Activated CD4-positive, alpha-beta T cell treated with anti-CD3 and anti-CD28 coated beads, Interleukin-2, Interleukin-4, amounts not matched to agents 100 ng/mL and 50 ng/mL, durations not matched to agents 16 hours and 8 hours (primary cell): ENCODE data around the gene SIX4.

Experiments used
- DNase-seq: peaks from one replicate; pipeline ENCODE4 v3.0.0-alpha.2; 2020; ENCODE audit warnings: low spot score

SIX4 gene

DNA sequence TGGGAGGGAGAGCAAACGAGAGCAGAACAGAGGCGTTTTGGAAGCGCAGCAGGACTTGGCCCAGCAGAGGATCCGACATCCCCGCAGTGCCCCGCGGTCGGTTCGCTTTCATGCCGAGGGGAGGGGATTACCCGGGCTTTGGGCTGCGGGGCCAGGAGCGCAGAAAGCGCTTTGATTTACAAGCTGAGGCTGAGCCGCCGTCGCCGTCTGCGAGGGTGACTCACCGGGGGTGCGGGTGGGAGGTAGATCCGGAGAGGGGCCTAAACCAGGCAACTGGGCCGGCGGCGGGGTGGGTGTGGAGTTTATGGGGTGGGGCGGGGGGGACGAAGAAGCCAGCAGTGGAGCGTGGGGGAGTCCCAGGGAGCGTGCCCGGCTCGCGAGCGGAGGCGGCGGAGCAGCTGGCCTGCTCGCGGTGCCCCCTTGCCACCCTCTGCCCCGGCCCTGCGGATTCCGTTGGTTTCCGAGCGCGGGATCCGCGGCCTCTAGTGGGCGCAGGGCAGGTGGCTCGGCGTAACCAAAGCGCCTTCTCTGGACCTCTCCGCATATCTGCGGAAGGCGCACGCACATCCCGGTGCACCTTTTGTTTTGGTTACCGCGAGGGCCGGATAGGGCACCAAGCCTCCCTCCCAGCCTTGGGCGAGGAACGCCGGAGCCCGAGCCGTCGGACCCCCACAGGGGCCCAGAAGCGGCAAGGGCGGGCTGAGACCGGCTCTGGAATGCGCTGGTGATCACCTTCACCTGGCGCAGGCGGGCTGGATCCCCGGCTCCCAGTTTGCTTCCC is 2.6 kb downstream of the SIX4 start:
- peak; percentile 26 for DNase-seq

DNA sequence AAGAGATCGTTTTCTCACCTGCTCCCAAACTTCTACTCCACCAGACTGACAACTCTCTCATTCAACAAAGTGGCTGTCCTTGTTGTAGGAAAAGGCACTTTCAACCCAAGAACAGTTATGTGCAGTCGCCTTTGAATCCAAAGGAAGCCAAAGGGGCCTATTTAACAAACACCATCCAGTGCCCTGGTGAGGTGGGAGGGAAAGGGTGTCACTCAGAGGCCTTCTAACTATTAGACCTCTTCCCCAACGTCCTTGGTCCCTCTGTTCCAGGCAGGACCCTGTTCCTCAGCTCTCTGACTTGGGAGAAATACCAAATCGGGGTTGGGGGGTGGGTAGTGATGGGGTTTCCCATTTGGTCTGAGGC is 3.2 kb downstream of the SIX4 start:
- DNase-seq = no peak

DNA sequence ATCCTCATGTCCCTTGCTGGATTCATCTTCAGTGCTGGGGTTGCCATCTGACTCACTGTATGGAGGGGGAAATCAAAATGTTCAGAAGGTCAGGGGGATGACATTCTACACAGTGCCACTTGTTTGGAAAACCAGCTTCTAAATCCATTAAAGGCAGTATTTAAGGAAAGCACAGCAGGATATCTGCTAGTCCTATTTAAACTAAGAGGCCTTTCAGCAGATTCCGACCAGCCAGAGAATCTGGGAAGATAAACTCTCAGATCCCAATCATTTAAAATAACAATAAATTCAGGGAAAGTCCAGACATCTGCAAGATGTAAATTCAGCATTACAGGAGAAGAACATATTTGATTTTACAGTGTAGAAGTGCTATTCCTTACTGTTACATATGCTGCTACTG is 3.8 kb downstream of the SIX4 start:
- no peak for DNase-seq

DNA sequence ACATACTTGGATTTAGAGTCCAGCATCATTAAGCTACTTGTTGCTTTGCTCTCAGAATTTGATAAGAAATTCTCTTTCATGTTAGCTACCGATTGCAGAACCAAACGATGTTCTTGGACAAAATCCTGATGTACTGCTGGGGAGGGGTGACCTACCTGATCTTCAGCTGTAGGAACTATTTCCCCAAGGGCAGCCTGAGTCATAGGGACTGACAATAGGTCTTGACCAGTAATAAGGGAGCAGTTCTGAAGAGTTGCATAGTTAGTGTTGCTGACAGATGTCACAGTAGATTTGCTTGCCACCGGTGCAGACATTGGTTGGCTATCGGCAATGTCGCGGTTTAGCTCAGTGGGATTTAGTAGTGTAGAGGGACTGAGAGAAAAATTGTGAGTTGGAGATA is 10.6 kb downstream of the SIX4 start:
- DNase-seq = no peak

DNA sequence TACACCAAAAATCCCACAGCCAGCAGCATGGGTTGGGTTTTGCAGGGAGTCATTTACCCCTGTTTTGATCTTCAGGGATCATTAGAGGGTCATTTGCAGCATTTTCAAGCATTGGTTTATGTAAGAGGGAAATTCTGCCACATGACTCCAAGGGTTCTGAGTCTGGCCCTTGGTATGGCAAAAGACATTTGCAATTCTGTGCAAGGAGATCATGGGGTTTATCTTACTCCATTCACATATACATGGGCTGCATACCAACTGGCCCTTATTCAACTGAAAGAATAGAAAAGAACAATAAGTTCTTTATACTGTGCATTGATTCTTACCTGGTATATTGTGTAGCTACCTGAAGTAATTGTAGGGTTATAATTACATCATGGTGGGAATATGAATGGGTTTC is 13.7 kb downstream of the SIX4 start:
- DNase-seq = no peak

DNA sequence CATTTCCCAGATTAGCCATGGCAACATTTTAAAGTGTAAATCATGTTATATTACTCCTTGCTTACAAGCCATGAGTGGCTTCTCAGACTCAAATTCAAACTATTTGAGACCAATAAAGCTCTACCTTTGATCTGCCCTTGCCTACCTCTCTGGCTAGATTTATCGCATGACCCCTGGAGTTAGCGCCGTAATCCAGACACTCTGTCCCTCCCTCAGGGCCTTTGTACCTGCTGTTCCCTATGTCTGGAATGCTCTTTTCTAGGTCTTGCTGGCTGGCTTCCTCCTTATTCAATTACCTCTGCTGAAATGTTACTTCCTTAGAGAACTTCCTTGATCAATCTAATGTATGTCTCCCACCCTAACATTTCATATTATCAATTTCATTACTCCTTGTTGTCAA is 16.3 kb downstream of the SIX4 start:
- no peak for DNase-seq

DNA sequence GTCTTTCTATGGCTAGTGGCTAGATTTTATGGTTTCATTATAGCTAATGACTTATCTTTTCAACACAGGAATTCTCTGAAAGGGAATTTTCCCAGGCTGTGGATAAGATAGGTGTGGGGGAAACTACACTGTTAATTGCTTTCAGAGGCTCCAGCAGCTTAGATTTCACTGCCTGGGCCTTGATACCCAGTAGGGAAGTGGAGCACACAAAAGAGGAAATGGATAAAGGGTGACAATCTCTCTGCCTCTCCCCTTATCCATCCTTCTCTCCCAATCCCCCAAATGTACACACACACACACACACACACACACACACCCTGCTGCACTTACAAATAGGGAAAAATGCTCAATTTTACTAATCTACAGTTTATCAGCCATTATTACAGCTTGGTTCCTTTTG is 19.1 kb downstream of the SIX4 start:
- DNase-seq = no peak

DNA sequence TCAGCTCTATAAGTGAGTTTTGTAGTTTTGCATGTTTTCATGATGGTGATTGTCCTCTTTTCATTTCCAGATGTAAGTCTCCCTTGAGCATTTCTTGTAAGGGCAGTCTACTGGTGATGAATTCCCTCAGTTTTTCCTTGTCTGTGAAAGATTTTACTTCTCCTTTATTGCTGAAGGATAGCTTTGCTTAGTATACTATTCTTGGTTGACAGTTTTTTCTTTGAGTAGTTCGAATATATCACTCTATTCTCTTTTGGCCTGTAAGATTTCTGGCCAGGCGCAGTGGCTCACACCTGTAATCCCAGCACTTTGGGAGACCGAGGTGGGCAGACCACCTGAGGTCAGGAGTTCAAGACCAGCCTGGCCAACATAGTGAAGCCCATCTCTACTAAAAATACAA is 23.6 kb downstream of the SIX4 start:
- no peak for DNase-seq

DNA sequence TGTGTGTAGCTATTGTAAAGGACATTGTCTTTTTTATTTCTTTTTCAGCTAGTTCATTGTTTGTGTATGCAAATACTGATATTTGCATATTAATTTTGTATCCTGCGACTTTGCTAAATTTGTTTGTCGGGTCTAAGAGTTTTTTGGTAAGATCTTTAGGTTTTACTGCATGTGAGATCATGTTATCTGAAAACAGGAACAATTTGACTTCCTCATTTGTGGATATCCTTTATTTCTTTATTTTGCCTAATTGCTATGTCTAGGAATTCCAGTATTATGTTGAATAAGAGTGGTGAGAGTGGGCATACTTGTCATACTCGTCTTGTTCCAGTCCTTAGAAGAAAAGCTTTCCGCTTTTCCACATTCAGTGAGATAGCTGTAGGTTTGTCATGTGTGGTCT is 28.8 kb downstream of the SIX4 start:
- DNase-seq = no peak

DNA sequence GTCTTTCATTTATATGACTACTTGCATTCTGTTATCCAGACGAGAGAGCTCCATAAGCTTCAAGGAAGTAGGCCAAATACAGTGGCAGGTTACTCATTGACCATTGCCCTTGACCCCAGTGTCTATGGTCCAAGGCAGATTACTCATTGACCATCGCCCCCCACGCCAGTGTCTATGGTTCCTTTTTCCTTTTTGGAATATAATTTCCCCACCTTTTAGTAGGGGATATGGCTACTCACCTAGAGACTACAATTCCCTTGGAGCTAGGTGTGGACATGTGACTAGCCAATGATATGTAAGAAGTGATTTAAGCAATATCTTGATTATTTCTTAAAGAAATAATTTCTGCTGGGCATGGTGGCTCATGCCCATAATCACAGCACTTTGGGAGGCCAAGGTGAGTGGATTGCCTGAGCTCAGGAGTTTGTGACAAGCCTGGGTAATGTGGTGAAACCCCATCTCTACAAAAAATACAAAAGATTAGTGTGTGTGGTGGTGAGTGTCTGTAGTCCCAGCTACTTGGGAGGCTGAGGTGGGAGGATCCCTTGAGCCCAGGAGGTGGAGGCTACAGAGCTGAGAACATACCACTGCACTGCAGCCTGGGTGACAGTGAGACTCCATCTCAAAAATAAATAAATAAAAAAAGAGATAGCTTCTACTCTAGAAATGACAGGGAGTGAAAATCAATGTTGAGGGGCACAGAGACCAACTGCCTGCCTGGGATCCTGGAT is 32.6 kb downstream of the SIX4 start:
- DNase-seq = no peak

DNA sequence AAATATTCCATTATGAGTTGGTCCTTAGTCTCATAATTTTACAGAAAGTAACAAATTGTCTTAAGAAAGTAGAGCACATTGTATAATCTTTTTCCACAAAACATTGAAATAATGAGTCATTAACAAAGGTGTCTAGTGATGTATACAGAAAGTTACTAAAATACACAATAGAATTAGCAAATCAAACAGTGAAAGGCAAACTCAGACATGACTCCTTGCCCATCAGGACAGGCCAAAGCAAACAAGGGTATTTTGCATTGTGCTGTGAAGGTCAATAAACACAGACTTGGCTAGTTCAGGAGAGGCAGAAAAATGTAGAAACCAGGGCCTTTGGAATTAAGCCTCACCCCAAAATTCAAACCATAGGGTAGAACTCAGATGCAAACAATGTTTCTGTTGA is 37.3 kb downstream of the SIX4 start:
- DNase-seq = no peak

DNA sequence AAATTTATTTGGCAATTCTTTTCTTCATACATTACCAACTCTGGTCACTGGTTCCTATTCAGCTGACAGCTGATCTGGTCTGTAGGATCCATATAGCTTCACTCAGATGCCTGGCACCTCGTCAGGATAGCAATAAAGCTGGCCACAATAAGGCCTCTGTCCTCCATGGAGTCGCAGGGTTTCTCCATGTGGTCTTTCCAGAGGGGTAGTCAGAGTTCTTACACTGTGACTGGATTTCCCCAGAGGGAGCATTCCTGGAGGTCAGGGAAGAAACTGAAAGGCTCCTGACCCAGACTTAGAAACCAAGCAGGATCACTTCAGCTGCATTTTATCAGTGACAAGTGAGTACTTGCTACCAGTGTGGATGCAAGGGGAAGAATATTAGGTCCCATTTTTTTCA is 39.9 kb downstream of the SIX4 start:
- no peak for DNase-seq

DNA sequence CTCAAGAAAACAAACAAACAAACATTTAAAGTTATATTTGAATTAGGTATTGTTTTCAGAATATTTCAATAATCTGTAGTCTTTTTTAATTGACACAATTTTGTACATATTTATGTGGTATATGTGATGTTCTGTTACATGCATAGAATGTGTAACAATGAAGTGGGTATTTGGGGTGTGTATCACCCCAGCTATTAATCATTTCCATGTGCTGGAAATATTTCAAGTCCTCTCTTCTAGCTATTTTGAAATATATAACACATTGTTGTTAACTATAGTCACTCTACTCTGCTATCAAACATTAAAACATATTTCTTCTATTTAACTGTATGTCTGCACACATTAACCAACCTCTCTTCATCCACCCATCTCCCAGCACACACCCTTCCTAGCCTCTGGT is 42.9 kb downstream of the SIX4 start:
- no peak for DNase-seq

DNA sequence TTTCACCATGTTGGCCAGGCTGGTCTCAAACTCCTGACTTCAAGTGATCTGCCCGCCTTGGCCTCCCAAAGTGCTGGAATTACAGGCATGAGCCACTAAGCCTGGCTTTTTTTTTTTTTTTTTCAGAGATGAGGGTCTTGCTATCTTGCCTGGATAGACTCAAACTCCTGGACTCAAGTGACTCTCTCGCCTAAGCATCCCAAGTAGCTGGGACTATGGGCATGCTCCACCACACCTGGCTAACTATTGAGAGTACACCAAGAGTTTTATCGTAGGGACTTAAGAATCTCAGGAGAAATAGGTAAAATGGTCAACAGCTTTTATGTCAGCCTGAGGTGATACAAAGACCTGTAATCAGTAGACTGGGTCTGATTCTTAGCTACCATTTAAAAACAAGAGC is 43.6 kb downstream of the SIX4 start:
- DNase-seq = no peak

DNA sequence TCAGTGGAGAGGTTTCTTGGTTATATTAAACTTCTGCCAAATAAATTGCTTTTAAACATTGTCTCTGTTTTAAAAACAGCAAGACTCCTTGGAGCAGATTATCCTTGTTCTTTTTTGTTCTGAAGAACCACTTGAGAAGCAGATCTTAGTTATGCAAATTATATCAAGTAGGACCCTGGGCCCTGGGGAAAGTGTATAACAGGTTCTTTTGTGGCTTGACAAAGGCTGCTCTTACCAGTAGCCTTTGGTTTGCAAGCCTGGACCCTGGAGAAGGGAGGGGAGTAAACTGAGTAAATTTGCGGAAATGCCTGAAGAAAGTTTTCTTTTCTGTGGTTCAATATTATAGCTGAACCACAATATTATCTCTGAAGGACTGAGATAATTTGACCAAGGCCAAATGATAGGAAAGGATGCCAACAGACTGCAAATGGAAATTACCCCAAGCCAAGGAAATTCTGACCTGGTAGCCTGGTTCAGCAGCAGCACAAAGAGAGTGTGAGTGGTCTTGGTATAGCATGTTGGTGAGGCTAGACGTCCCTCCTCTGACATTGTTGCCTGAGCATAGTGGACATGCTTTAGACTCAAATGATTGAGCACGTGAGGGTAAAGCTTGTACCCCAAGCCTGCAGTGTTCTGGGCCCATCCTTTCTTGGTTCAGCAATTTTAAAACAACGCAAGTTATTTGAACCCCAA is 44.4 kb downstream of the SIX4 start:
- no peak for DNase-seq

DNA sequence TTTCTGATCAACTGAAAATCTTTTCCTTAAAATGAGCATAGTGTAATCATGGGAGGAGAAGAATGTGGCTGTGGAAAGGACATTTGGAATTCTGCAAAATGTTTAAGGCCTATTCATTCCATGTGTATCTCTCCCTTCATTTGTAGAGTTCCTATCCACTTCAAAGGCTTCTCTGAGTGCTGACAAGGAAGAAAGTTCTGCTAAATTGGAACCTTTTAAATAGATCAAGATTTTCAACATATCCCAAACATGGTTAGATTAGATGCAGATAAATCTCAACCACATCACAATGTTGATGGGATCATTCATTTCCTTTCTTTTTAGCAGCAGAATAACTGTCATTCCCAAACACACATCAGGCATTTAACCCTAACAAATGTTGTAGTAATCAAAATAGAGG is 46.5 kb downstream of the SIX4 start:
- DNase-seq = no peak

DNA sequence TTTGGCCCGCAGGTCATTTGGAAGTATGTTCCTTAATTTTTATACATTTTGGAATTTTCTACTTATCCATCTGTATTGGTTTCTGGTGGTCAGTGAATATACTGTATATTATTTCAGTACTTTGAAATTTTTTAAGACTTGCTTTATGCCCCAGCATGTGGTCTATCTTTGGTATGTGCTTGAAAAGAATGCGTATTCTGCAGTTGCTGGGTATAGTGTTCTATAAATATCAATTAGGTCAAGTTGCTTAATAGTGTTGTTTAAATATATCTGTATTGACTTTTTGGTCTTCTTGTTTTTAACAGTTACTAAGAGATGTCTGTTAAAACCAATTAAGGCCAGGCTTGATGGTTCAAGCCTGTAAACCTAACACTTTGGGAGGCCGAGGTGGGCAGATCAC is 53.2 kb downstream of the SIX4 start:
- DNase-seq = no peak

DNA sequence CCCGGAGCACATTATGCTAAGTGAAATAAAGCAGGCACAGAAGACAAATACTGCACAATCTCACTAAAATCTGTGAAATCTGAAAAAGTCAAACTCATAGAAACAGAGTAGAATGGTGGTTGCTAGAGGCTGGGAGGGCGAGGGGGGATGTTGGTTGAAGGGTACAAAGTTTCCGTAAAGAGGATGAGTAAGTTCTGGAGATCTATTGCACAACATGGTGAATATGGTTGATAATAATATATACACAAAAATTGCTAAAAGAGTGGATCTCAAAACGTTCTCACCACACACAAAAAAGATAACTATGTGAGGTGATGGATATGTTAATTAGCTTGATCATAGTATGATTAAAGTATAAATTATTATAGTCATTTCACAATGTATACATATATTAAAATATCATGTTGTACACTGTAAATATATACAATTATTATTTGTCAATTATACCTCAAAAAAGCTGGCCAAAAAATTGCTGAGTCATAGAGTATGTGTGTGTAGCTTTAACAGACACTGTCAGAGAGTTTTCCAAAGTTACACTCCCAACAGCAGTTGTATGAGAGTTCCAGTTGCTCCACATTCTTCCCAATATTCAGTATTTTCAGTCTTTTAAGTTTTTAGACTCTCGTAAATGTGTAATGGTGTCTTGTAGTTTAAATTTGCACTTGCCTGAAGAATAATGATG is 55.6 kb downstream of the SIX4 start:
- DNase-seq = no peak

DNA sequence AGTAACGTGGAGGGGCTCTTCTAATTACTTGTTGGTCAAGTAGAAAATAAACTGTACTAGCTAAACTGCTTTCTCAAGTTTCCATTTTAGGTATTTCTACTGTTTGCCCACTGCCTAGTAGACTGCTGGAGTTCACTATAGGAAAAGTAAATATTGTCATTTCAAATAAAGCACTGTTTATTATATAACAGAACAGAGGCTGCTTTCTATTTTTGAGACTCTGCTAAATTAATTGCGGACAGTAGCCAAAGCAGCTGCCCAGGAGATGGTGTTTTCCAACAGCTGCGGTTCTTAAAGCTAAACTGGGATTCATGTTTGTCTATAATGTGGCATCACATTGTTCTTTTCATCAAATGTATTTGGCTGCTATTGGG is 59.0 kb downstream of the SIX4 start:
- DNase-seq = no peak

DNA sequence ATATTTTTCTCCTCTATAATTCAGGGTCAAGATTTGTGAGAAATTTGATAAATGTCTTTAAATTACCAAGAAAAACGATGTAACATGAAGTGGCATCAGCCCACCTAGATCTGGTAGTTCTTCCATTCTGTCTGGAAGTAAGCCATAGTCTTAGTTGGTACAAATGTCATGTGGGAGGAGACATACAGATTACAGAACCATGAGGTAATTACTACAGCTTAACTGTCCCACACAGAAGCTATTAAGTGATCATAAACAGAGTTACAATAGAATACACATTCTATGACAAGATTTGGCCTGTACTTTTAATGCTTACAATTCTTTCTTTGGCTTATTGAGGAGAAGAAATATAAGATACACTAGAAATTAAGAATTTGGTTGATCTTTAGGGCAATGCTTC is 61.2 kb downstream of the SIX4 start:
- no peak for DNase-seq

DNA sequence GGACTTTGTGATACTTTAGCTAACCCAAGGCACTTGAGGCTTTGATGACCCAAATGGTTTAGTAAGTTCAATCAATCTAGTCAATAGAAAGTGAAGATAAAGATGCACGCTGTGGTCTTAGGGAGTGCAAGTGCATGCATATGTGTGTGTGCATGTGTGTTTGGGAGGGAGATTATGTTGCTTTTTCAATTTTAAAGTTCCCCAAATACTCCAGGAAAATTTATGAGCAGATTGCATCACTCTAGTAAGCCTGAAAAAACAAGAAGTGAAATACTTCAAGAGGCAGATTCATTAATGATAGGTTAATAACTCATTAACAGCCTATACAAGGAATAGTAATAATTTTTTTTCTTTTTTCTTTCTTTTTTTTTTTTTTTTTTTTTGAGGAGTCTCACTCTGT is 62.4 kb downstream of the SIX4 start:
- DNase-seq = no peak
